Mesothelial cell of epicardium (in vitro differentiated cells): ENCODE measurements around the gene SLC26A5. TPM values are rescaled to one million over a fixed set of nuclear protein-coding genes. Genes with fewer than 3 reads are reported as not detected.

Experiments
- DNase-seq, 2 experiments: peaks; one replicate each; pipeline ENCODE4 v3.0.0; 2021; ENCODE audit warnings: low spot score in 2 of 2; ENCODE audit not compliant: unreplicated experiment in 2 of 2
- H3K27ac Mint-ChIP-seq: 2 replicates; pipeline ENCODE4 v1.8.0; 2021; ENCODE audit warnings: mixed read lengths
- H3K27me3 Mint-ChIP-seq: 2 replicates; pipeline ENCODE4 v1.8.0; 2021; ENCODE audit warnings: low read depth, mixed read lengths
- H3K36me3 Mint-ChIP-seq: 2 replicates; pipeline ENCODE4 v1.8.0; 2021; ENCODE audit warnings: mixed read lengths
- H3K4me1 Mint-ChIP-seq: 2 replicates; pipeline ENCODE4 v1.8.0; 2021; ENCODE audit warnings: mixed read lengths
- H3K4me3 Mint-ChIP-seq: 2 replicates; pipeline ENCODE4 v1.8.0; 2021; ENCODE audit warnings: mild to moderate bottlenecking, moderate library complexity, mixed read lengths
- H3K9me3 Mint-ChIP-seq: 2 replicates; pipeline ENCODE4 v1.8.0; 2021; ENCODE audit warnings: mixed read lengths
- total RNA-seq: library from RNA; stranded (reverse); gene quantifications from 3 replicates; pipeline ENCODE4 v1.2.1, GENCODE V29; 2021
- TF ChIP-seq, protein P1 (sequence below): fragments of 200-600 bp; sonication (generic); IDR thresholded peaks from one replicate; pipeline ENCODE4 v1.5.0; 2021; ENCODE audit warnings: antibody characterized with exemption; ENCODE audit not compliant: unreplicated experiment

SLC26A5 gene
- total RNA-seq, 1 donor from 2014 or later = not detected

DNA sequence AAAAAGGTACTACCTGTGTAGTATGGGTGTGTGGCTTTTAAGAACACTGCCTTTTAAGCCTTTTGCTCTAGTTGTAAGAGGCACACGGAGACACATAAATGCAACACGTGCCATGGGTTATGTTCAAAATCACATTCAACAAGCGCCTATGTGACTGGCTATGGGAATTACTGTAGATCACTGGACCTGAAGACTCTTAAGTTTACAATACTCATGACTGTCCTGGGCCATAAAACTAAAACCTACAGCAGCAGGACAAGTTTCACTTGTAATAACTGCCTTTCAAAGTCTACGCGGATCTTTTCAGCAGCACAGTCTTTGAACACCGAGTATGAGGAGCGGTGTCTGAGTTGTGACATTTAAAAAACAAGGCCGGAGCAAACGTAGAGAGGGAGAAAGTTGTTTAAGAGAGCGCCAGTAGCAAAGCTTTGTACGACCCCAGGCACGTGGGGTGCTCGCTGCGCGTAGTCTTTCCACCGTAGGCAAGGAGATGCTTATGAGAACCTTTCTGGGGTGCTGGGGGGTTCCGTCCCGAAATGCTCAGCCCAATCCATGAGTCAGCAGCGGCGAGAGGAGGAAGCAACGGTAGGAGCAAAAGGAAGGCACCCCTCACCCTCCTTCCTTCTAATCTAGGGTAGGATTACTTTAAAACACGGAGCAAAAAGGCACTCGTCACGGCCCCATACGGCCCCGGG lies 102.1 kb downstream of the SLC26A5 start:
- Mint-ChIP-seq H3K36me3 (peaks cover 20% of the 10 kb centered on the region), H3K27ac (peak overlapping the region; percentile 98), H3K9me3 (no peaks in the 10 kb centered on the region), H3K4me1 (peaks cover 16% of the 10 kb centered on the region), H3K27me3 (no peaks in the 10 kb centered on the region), H3K4me3 (peak overlapping the region; percentile 96)
- TF ChIP-seq, protein P1, sequence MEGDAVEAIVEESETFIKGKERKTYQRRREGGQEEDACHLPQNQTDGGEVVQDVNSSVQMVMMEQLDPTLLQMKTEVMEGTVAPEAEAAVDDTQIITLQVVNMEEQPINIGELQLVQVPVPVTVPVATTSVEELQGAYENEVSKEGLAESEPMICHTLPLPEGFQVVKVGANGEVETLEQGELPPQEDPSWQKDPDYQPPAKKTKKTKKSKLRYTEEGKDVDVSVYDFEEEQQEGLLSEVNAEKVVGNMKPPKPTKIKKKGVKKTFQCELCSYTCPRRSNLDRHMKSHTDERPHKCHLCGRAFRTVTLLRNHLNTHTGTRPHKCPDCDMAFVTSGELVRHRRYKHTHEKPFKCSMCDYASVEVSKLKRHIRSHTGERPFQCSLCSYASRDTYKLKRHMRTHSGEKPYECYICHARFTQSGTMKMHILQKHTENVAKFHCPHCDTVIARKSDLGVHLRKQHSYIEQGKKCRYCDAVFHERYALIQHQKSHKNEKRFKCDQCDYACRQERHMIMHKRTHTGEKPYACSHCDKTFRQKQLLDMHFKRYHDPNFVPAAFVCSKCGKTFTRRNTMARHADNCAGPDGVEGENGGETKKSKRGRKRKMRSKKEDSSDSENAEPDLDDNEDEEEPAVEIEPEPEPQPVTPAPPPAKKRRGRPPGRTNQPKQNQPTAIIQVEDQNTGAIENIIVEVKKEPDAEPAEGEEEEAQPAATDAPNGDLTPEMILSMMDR = no peak
- peak in 1 of 2 experiments; percentile 45 for DNase-seq

- Mint-ChIP-seq H3K4me3 (peak overlapping the region; percentile 96), H3K27me3 (no peaks in the 10 kb centered on the region), H3K27ac (peak overlapping the region; percentile 98), H3K9me3 (no peaks in the 10 kb centered on the region), H3K36me3 (peaks cover 20% of the 10 kb centered on the region), H3K4me1 (peaks cover 12% of the 10 kb centered on the region)
- DNase-seq = no peak
- TF ChIP-seq, protein P1 = no peak
These were observed 102.7 kb downstream of the SLC26A5 start for GRCh38 chr7:103343332-103343731.

DNA sequence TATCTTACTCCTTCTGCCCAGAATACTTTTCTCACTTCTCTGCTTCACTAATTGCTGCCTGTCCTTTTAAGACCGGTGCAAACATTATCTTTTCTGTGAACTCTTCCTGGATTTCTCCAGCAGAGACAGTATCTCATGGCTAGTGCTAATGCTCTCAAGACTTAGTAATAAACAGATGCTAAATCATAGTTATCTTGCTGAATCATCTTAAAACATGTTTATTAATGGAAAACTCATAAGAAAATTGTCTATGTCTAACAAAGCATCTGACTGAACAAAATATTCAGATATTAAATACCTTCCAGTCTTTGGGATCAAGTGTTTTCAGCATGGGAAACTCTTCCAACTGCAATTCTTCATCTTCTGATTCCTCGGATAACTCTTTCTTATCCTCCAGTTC lies 104.5 kb downstream of the SLC26A5 start:
- Mint-ChIP-seq H3K27me3 (no peaks in the 10 kb centered on the region), H3K9me3 (no peaks in the 10 kb centered on the region), H3K4me1 (peaks cover 8% of the 10 kb centered on the region), H3K36me3 (peaks cover 30% of the 10 kb centered on the region), H3K4me3 (no peak overlapping the region), H3K27ac (no peak overlapping the region)
- no peak for DNase-seq
- TF ChIP-seq, protein P1 = no peak

GRCh38 chr7:103338864-103339263 lies 107.1 kb downstream of the SLC26A5 start:
- DNase-seq = no peak
- Mint-ChIP-seq H3K4me3 (no peak overlapping the region), H3K27ac (no peak overlapping the region), H3K27me3 (no peaks in the 10 kb centered on the region), H3K9me3 (no peaks in the 10 kb centered on the region), H3K36me3 (peaks cover 33% of the 10 kb centered on the region), H3K4me1 (peaks cover 3% of the 10 kb centered on the region)
- TF ChIP-seq, protein P1 = no peak

DNA sequence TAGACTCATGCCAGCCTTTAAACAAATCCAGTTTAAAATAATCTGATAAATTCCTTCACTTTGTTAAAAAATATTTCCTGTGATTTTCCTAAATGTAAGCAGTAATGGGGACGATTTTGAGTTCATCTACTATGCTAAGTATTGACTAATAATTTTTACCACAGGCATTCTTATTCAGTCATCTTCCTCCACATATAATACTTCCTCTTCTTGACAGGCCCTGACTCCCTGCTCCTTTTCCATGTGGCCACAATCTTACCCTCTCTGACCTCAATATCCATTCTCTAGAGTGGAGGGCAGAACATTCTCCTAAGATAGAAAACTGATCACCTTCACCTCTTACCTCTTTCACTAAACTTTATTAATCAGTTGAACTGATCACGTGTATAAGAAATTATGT lies 109.2 kb downstream of the SLC26A5 start:
- Mint-ChIP-seq H3K4me3 (no peak overlapping the region), H3K9me3 (peaks cover 6% of the 10 kb centered on the region), H3K36me3 (peaks cover 42% of the 10 kb centered on the region), H3K4me1 (no peaks in the 10 kb centered on the region), H3K27me3 (no peaks in the 10 kb centered on the region), H3K27ac (no peak overlapping the region)
- DNase-seq = no peak
- TF ChIP-seq, protein P1 = no peak
